Smooth muscle cell (in vitro differentiated cells): ENCODE results near the gene TRMT2A. TPM values are rescaled to one million over a fixed set of nuclear protein-coding genes. Genes with fewer than 3 reads are reported as not detected.

Experiments
- DNase-seq: peaks from one replicate; lab custom pipeline; 2025; ENCODE audit not compliant: unreplicated experiment; lab: John Stamatoyannopoulos, UW
- H2AFZ ChIP-seq: fragments of 200-600 bp; sonication (generic); 2 replicates; pipeline ENCODE4 v1.6.0; 2016; ENCODE audit warnings: antibody characterized with exemption, low read depth, mild to moderate bottlenecking
- H3F3A ChIP-seq: fragments of 200-600 bp; sonication (generic); 2 replicates; pipeline ENCODE4 v1.6.0; 2017; ENCODE audit warnings: antibody characterized with exemption, low read depth
- H3K27ac ChIP-seq: fragments of 200-600 bp; sonication (generic); 2 replicates; pipeline ENCODE4 v1.5.1; 2016; ENCODE audit warnings: low read depth, mild to moderate bottlenecking
- H3K27me3 ChIP-seq: fragments of 200-600 bp; sonication (generic); 2 replicates; pipeline ENCODE4 v1.6.1; 2016; ENCODE audit warnings: low read depth, mild to moderate bottlenecking
- H3K36me3 ChIP-seq: fragments of 200-600 bp; sonication (generic); 2 replicates; pipeline ENCODE4 v1.5.1; 2016; ENCODE audit warnings: low read depth
- H3K4me1 ChIP-seq: fragments of 200-600 bp; sonication (generic); 2 replicates; pipeline ENCODE4 v1.5.1; 2016; ENCODE audit warnings: low read depth
- H3K4me2 ChIP-seq: fragments of 200-600 bp; sonication (generic); 2 replicates; pipeline ENCODE4 v1.6.0; 2016; ENCODE audit warnings: mild to moderate bottlenecking
- H3K4me3 ChIP-seq: fragments of 200-600 bp; sonication (generic); 2 replicates; pipeline ENCODE4 v1.5.1; 2016; ENCODE audit warnings: mild to moderate bottlenecking
- H3K79me2 ChIP-seq: fragments of 200-600 bp; sonication (generic); 2 replicates; pipeline ENCODE4 v1.6.0; 2016; ENCODE audit warnings: low read depth, mild to moderate bottlenecking
- H3K9ac ChIP-seq: fragments of 200-600 bp; sonication (generic); 2 replicates; pipeline ENCODE4 v1.6.0; 2016; ENCODE audit warnings: low read depth
- H3K9me3 ChIP-seq: fragments of 200-600 bp; sonication (generic); replicated peaks from 2 replicates; pipeline ENCODE4 v1.5.1; 2016; ENCODE audit warnings: low read depth
- H4K20me1 ChIP-seq: fragments of 200-600 bp; sonication (generic); 2 replicates; pipeline ENCODE4 v1.6.0; 2016; ENCODE audit warnings: low read depth
- WGBS: methylation state at CpG from one replicate; pipeline ENCODE4 v1.1.7; 2016; ENCODE audit warnings: low lambda C conversion rate; 5-methylcytosine and 5-hydroxymethylcytosine counted together
- polyA plus RNA-seq: library from polyadenylated mRNA; unstranded; fragments of >200 nt; fragmentation: Nextera tagmentation; extraction: Ambion mirVana; gene quantifications from 2 replicates; pipeline ENCODE4 v1.2.1, GENCODE V29; 2016
- total RNA-seq: library from RNA; depleted of rRNA; stranded (reverse); fragments of >200 nt; gene quantifications from 2 replicates; pipeline ENCODE4 v1.2.3, GENCODE V29; 2014
- TF ChIP-seq, protein P1 (sequence below): fragments of 200-600 bp; sonication (generic); IDR thresholded peaks from 2 replicates; pipeline ENCODE4 v1.5.1; 2017; ENCODE audit warnings: borderline replicate concordance, mild to moderate bottlenecking, antibody characterized with exemption; ENCODE audit not compliant: insufficient read depth, poor library complexity, severe bottlenecking

Gene TRMT2A
- total and polyA plus RNA-seq, 2 experiments from 2014 or later, result 21.1 to 32.1 TPM

DNA sequence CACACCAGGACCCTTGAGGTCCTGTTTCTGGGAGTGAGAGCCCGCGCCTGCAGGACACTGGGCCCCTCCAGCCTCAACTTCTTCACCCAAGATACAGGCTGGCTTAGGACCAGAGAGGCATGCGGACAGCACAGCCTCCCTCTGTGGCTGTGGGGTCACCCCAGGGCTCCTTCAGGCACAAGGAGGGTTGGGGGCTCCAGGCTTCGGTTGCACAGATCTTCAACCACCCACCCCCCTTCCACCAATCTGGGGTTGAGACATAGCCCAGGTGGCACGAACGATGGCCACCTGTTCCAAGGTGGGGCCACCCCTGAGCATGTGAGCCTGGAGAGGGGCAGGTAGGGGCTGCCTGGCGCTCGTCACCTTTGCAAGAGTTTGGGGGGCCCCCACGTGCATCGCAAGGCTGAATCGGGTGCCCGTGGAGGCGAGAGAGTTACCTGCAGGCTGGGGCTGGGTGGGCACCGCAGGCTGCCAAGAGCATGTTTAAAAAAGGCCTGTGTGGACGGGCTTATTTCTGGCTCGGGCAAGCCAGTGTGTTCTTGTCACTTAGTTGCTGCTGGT lies 15.7 kb upstream of the TRMT2A start:
- H3K4me1 ChIP-seq, result peaks cover 7% of the 10 kb centered on the region

DNA sequence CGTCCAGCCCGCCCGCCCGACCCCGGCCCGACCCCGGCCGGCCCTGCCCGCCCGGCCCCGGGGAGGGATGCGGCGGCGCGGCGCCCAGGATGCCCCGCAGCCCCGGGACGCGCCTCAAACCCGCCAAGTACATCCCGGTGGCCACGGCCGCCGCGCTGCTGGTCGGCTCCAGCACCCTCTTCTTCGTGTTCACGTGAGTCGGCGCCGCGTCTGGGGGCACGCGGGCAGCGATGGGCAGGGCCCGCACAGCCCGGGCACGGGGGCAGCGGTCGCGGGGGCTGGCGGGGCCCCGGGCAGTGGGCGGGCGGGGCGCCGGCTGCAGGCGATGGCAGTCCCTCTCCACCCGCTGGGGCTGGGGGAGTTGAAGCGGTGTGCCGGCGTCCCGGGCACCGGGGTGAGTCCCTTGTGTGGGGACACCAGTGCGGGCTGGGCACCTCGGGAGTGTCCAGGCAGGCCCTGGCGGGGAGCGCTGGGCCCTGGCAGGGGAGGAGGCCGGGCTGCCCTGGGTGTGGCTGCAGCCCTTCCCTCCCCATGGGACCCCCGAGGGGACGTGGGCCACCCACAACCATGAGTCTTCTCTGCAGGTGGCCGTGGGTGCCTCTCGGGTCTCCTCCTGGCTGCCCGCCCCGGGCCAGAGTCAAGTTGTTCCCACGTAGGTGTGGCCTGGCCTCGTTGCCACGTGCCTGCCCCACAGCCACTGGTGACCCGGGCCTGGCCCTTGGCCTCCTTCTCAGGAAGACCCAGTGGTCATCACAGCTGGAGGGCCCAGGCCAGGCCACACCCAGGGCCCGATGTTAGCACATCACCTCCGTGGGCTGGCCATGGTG lies 15.0 kb upstream of the TRMT2A start:
- DNase-seq, result no peak
- 4% methylated on average over 45 of the region's 72 CpGs for WGBS
- Histone ChIP-seq H3K9ac (peak overlapping the region; percentile 43), H3K4me2 (peak overlapping the region; percentile 97), H3K36me3 (no peaks in the 10 kb centered on the region), H3K4me3 (peak overlapping the region; percentile 73), H2AFZ (no peak overlapping the region), H4K20me1 (peaks cover 50% of the 10 kb centered on the region), H3F3A (peaks cover 16% of the 10 kb centered on the region), H3K27me3 (no peaks in the 10 kb centered on the region), H3K27ac (no peak overlapping the region), H3K79me2 (peaks cover 51% of the 10 kb centered on the region), H3K9me3 (no peaks in the 10 kb centered on the region), H3K4me1 (peaks cover 7% of the 10 kb centered on the region)
- TF ChIP-seq, protein P1, sequence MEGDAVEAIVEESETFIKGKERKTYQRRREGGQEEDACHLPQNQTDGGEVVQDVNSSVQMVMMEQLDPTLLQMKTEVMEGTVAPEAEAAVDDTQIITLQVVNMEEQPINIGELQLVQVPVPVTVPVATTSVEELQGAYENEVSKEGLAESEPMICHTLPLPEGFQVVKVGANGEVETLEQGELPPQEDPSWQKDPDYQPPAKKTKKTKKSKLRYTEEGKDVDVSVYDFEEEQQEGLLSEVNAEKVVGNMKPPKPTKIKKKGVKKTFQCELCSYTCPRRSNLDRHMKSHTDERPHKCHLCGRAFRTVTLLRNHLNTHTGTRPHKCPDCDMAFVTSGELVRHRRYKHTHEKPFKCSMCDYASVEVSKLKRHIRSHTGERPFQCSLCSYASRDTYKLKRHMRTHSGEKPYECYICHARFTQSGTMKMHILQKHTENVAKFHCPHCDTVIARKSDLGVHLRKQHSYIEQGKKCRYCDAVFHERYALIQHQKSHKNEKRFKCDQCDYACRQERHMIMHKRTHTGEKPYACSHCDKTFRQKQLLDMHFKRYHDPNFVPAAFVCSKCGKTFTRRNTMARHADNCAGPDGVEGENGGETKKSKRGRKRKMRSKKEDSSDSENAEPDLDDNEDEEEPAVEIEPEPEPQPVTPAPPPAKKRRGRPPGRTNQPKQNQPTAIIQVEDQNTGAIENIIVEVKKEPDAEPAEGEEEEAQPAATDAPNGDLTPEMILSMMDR, result no peak

More for the DNA sequence above, 15.7 kb upstream of the TRMT2A start:
- Histone ChIP-seq H3F3A (peaks cover 16% of the 10 kb centered on the region), H3K36me3 (no peaks in the 10 kb centered on the region), H3K27me3 (no peaks in the 10 kb centered on the region), H2AFZ (no peak overlapping the region), H3K27ac (no peak overlapping the region), H3K79me2 (peaks cover 56% of the 10 kb centered on the region), H4K20me1 (peaks cover 57% of the 10 kb centered on the region), H3K9ac (peak overlapping the region; percentile 43), H3K4me2 (peak overlapping the region; percentile 97), H3K4me3 (peak overlapping the region; percentile 73), H3K9me3 (no peaks in the 10 kb centered on the region)
- TF ChIP-seq, protein P1, result no peak
- no peak for DNase-seq
- WGBS, result 89% methylated on average over 16 of the region's 16 CpGs

DNA sequence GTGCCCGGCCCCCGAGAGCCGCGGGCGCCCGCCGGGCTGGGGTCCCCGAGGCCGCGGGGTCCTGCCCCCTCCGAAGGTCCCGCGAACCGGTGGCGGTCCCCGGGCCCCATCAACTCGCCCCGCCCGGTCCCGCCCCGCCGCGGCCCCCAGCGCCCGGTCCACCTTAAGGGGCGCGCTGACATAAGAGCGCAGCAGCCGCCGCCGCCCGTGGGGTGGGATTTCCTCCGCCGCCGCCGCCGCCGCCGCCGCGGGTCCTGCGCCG lies 14.5 kb upstream of the TRMT2A start, which contains the start of gene ZDHHC8:
ZDHHC8 (plus strand) TSS at position 208 of the 262 bp plus-strand sequence. CDS start 144 bp downstream, outside the sequence.
- Histone ChIP-seq H3K27me3 (no peaks in the 10 kb centered on the region), H3K27ac (peak within 1 kb of the TSS; percentile 57), H3K4me1 (peaks cover 7% of the 10 kb centered on the region), H3K9me3 (no peaks in the 10 kb centered on the region), H3K36me3 (no peaks in the 10 kb centered on the region), H3F3A (peaks cover 16% of the 10 kb centered on the region), H3K79me2 (peaks cover 46% of the 10 kb centered on the region), H2AFZ (peak within 1 kb of the TSS; percentile 46), H4K20me1 (peaks cover 45% of the 10 kb centered on the region), H3K4me3 (peak within 1 kb of the TSS; percentile 73), H3K4me2 (peak within 1 kb of the TSS; percentile 97), H3K9ac (peak within 1 kb of the TSS; percentile 58)
- TF ChIP-seq, protein P1, result no peak
- 0% methylated on average over 10 of the region's 43 CpGs for WGBS
- no peak for DNase-seq
